IPS-18a (cell line): ENCODE data around the gene ARFRP1.

Experiments used
- H3K27ac ChIP-seq: one replicate; pipeline ENCODE4 v1.5.1; 2013; ENCODE audit warnings: low read length
- H3K27me3 ChIP-seq: one replicate; pipeline ENCODE4 v1.6.1; 2013; ENCODE audit warnings: mild to moderate bottlenecking, low read length; ENCODE audit not compliant: control insufficient read depth, insufficient read depth
- H3K36me3 ChIP-seq: one replicate; pipeline ENCODE4 v1.6.1; 2013; ENCODE audit warnings: low read depth, low read length; ENCODE audit not compliant: control insufficient read depth
- H3K4me1 ChIP-seq: one replicate; pipeline ENCODE4 v1.6.1; 2013; ENCODE audit warnings: low read depth, low read length; ENCODE audit not compliant: control insufficient read depth
- H3K4me3 ChIP-seq: one replicate; pipeline ENCODE4 v1.5.1; 2013; ENCODE audit warnings: low read length
- H3K9ac ChIP-seq: one replicate; pipeline ENCODE4 v1.6.1; 2013; ENCODE audit warnings: mild to moderate bottlenecking, low read length, moderate library complexity
- H3K9me3 ChIP-seq: one replicate; pipeline ENCODE4 v1.6.1; 2013; ENCODE audit warnings: low read depth, low read length; ENCODE audit not compliant: control insufficient read depth

Gene ARFRP1

GRCh38 chr20:63690003-63690897 lies 17.5 kb downstream of the ARFRP1 start:
- H3K36me3 ChIP-seq: no peaks in the 10 kb centered on the region
- no peaks in the 10 kb centered on the region for H3K9me3 ChIP-seq
- no peak overlapping the region for H3K4me3 ChIP-seq
- H3K4me1 ChIP-seq: no peaks in the 10 kb centered on the region
- H3K9ac ChIP-seq: no peak overlapping the region
- H3K27ac ChIP-seq: no peak overlapping the region
- H3K27me3 ChIP-seq: no peaks in the 10 kb centered on the region

- Histone ChIP-seq H3K4me1 (no peaks in the 10 kb centered on the region), H3K27me3 (no peaks in the 10 kb centered on the region), H3K9ac (no peak overlapping the region), H3K9me3 (no peaks in the 10 kb centered on the region), H3K36me3 (no peaks in the 10 kb centered on the region), H3K27ac (no peak overlapping the region), H3K4me3 (no peak overlapping the region)
Observed at GRCh38 chr20:63689046-63690002, 18.5 kb downstream of the ARFRP1 start.

GRCh38 chr20:63688228-63689045 lies 19.3 kb downstream of the ARFRP1 start:
- Histone ChIP-seq H3K36me3 (no peaks in the 10 kb centered on the region), H3K4me3 (no peak overlapping the region), H3K4me1 (no peaks in the 10 kb centered on the region)

GRCh38 chr20:63687419-63688178 lies 20.2 kb downstream of the ARFRP1 start:
- H3K27ac ChIP-seq: no peak overlapping the region
- H3K27me3 ChIP-seq: no peaks in the 10 kb centered on the region
- H3K9ac ChIP-seq: no peak overlapping the region
- H3K36me3 ChIP-seq: no peaks in the 10 kb centered on the region
- H3K4me1 ChIP-seq: no peaks in the 10 kb centered on the region
- H3K4me3 ChIP-seq: no peak overlapping the region
- no peaks in the 10 kb centered on the region for H3K9me3 ChIP-seq

More at GRCh38 chr20:63688228-63689045, 19.3 kb downstream of the ARFRP1 start:
- Histone ChIP-seq H3K9ac (no peak overlapping the region), H3K9me3 (no peaks in the 10 kb centered on the region), H3K27me3 (no peaks in the 10 kb centered on the region), H3K27ac (no peak overlapping the region)

- Histone ChIP-seq H3K9ac (no peak overlapping the region), H3K27ac (no peak overlapping the region), H3K36me3 (no peaks in the 10 kb centered on the region), H3K27me3 (no peaks in the 10 kb centered on the region), H3K4me3 (no peak overlapping the region), H3K9me3 (no peaks in the 10 kb centered on the region), H3K4me1 (no peaks in the 10 kb centered on the region)
Observed at GRCh38 chr20:63686492-63687321, 21.1 kb downstream of the ARFRP1 start.

GRCh38 chr20:63686094-63686491 lies 21.7 kb downstream of the ARFRP1 start:
- H3K27ac ChIP-seq: no peak overlapping the region
- H3K36me3 ChIP-seq: no peaks in the 10 kb centered on the region
- no peak overlapping the region for H3K4me3 ChIP-seq
- no peaks in the 10 kb centered on the region for H3K4me1 ChIP-seq
- no peaks in the 10 kb centered on the region for H3K9me3 ChIP-seq
- no peaks in the 10 kb centered on the region for H3K27me3 ChIP-seq
- H3K9ac ChIP-seq: no peak overlapping the region

- no peaks in the 10 kb centered on the region for H3K27me3 ChIP-seq
- H3K36me3 ChIP-seq: no peaks in the 10 kb centered on the region
- no peak overlapping the region for H3K9ac ChIP-seq
- no peak overlapping the region for H3K27ac ChIP-seq
- H3K9me3 ChIP-seq: no peaks in the 10 kb centered on the region
- H3K4me3 ChIP-seq: no peak overlapping the region
- H3K4me1 ChIP-seq: no peaks in the 10 kb centered on the region
Observed at GRCh38 chr20:63685269-63686026, 22.3 kb downstream of the ARFRP1 start.

GRCh38 chr20:63682384-63683139 lies 25.2 kb downstream of the ARFRP1 start:
- no peak overlapping the region for H3K27ac ChIP-seq
- H3K27me3 ChIP-seq: no peaks in the 10 kb centered on the region
- H3K36me3 ChIP-seq: peaks cover 5% of the 10 kb centered on the region
- no peak overlapping the region for H3K4me3 ChIP-seq
- H3K9me3 ChIP-seq: no peaks in the 10 kb centered on the region
- no peak overlapping the region for H3K9ac ChIP-seq
- no peaks in the 10 kb centered on the region for H3K4me1 ChIP-seq

- Histone ChIP-seq H3K4me1 (no peaks in the 10 kb centered on the region), H3K27ac (no peak overlapping the region), H3K36me3 (peaks cover 5% of the 10 kb centered on the region), H3K27me3 (no peaks in the 10 kb centered on the region), H3K9ac (no peak overlapping the region), H3K4me3 (no peak overlapping the region), H3K9me3 (no peaks in the 10 kb centered on the region)
Observed at GRCh38 chr20:63681609-63682142, 26.1 kb downstream of the ARFRP1 start.
